T-helper 9 cell (primary cell): ENCODE measurements around the gene PLCB2.

Source experiments
- DNase-seq: peaks from one replicate; pipeline ENCODE4 v3.0.0-alpha.2; 2020

The PLCB2 gene

GRCh38 chr15:40283615-40284300 lies 24.0 kb downstream of the PLCB2 start:
- DNase-seq = no peak

- DNase-seq = peak; percentile 29
Measured at GRCh38 chr15:40282869-40283614, 24.7 kb downstream of the PLCB2 start, which contains the start of gene ANKRD63. TSS of gene ANKRD63 (minus strand) at chr15:40283064. CDS start at chr15:40282586, 478 bp downstream.

GRCh38 chr15:40282147-40282868 lies 25.4 kb downstream of the PLCB2 start:
- peak; percentile 36 for DNase-seq

- no peak for DNase-seq
Measured at GRCh38 chr15:40281801-40282146, 26.0 kb downstream of the PLCB2 start.

- DNase-seq = no peak
Measured at GRCh38 chr15:40281057-40281800, 26.5 kb downstream of the PLCB2 start.

- DNase-seq = no peak
Measured at GRCh38 chr15:40280260-40281056, 27.3 kb downstream of the PLCB2 start.

- DNase-seq = peak; percentile 76
Measured at GRCh38 chr15:40279437-40280141, 28.1 kb downstream of the PLCB2 start.

- no peak for DNase-seq
Measured at GRCh38 chr15:40278026-40278425, 29.7 kb downstream of the PLCB2 start.

GRCh38 chr15:40277471-40277870 lies 30.3 kb downstream of the PLCB2 start:
- DNase-seq = no peak

GRCh38 chr15:40276927-40277326 lies 30.8 kb downstream of the PLCB2 start:
- no peak for DNase-seq

GRCh38 chr15:40275954-40276353 lies 31.8 kb downstream of the PLCB2 start:
- no peak for DNase-seq

- no peak for DNase-seq
Measured at GRCh38 chr15:40275523-40275922, 32.2 kb downstream of the PLCB2 start.

- peak; percentile 93 for DNase-seq
Measured at GRCh38 chr15:40274350-40275274, 33.1 kb downstream of the PLCB2 start.

- no peak for DNase-seq
Measured at GRCh38 chr15:40273428-40273827, 34.3 kb downstream of the PLCB2 start.

- no peak for DNase-seq
Measured at GRCh38 chr15:40272485-40273056, 35.2 kb downstream of the PLCB2 start.

GRCh38 chr15:40271685-40272484 lies 35.9 kb downstream of the PLCB2 start:
- no peak for DNase-seq

- no peak for DNase-seq
Measured at GRCh38 chr15:40270246-40270995, 37.3 kb downstream of the PLCB2 start.

GRCh38 chr15:40269604-40270003 lies 38.1 kb downstream of the PLCB2 start:
- DNase-seq = no peak
